GM12878 (cell line): ENCODE results near the gene POLN. TPM values are rescaled to one million over a fixed set of nuclear protein-coding genes. Genes with fewer than 3 reads are reported as not detected.

ENCODE experiments used
- FOXK2 ChIP-seq: fragments of 450-650 bp; IDR thresholded peaks from 2 replicates; pipeline ENCODE4 v1.6.1; 2017; ENCODE audit warnings: mild to moderate bottlenecking, moderate library complexity
- GABPA ChIP-seq: IDR thresholded peaks from 2 replicates; pipeline ENCODE4 v1.6.1; 2014; ENCODE audit warnings: antibody characterized with exemption, low read depth, mild to moderate bottlenecking, inconsistent platforms
- NRF1 ChIP-seq: conservative IDR thresholded peaks from 2 replicates; pipeline ENCODE4 v1.6.1; 2011; ENCODE audit warnings: mild to moderate bottlenecking, low read depth, low read length, improper control_type of control experiment
- POLR2AphosphoS2 ChIP-seq: IDR thresholded peaks from 2 replicates; pipeline ENCODE4 v1.6.1; 2011; ENCODE audit warnings: low read depth, mild to moderate bottlenecking, low read length, improper control_type of control experiment, moderate library complexity
- POU2F2 ChIP-seq: IDR thresholded peaks from 3 replicates; pipeline ENCODE4 v1.6.1; 2011; ENCODE audit warnings: low read depth, mild to moderate bottlenecking, low read length, borderline replicate concordance
- RAD51 ChIP-seq: fragments of 450-650 bp; IDR thresholded peaks from 2 replicates; pipeline ENCODE4 v1.6.1; 2016; ENCODE audit warnings: moderate library complexity, mild to moderate bottlenecking, inconsistent platforms
- RUNX3 ChIP-seq: IDR thresholded peaks from 2 replicates; pipeline ENCODE4 v1.6.1; 2012; ENCODE audit warnings: low read length, inconsistent platforms
- ZNF274 ChIP-seq: IDR thresholded peaks from one replicate; pipeline ENCODE4 v1.8.0; 2011; ENCODE audit not compliant: insufficient read length, insufficient read depth
- ZNF384 ChIP-seq: IDR thresholded peaks from 2 replicates; pipeline ENCODE4 v1.6.1; 2012; ENCODE audit warnings: low read depth, mild to moderate bottlenecking, low read length, improper control_type of control experiment, borderline replicate concordance
- ZNF622 ChIP-seq: fragments of 450-650 bp; IDR thresholded peaks from 2 replicates; pipeline ENCODE4 v1.6.1; 2017; ENCODE audit warnings: mild to moderate bottlenecking, inconsistent platforms
- polyA plus RNA-seq, 11 experiments: library from polyadenylated mRNA; depleted of rRNA in 4 of 11; unstranded in 6 of 11; stranded (reverse) in 5 of 11; fragments of >200 nt; fragmentation: Nextera tagmentation in 4 of 11; fragmentation: Illumina TruSeq in 1 of 11; extraction: Ambion mirVana in 4 of 11; extraction: Trizol in 1 of 11; gene quantifications; 1 replicate in 1 of 11; 2 replicates in 10 of 11; pipeline versions ENCODE4 v1.2.1 to v1.2.3, GENCODE V29; 2011 to 2016; ENCODE audit warnings: inconsistent platforms in 2 of 11, missing spikeins in 2 of 11, low read depth in 1 of 11
- total RNA-seq, 4 experiments: library from RNA; depleted of rRNA in 3 of 4; stranded (reverse); fragments of >200 nt in 3 of 4; fragmentation: Illumina TruSeq in 1 of 4; extraction: Trizol in 1 of 4; gene quantifications; 2 replicates each; pipeline versions ENCODE4 v1.2.1 to v1.2.3, GENCODE V29; 2013 to 2021
- TF ChIP-seq, protein P1 (sequence below): fragments of 450-650 bp; IDR thresholded peaks from 2 replicates; pipeline ENCODE4 v1.6.1; 2017; ENCODE audit warnings: mild to moderate bottlenecking, moderate library complexity
- TF ChIP-seq, protein P2 (sequence below): fragments of 450-650 bp; IDR thresholded peaks from 2 replicates; pipeline ENCODE4 v1.6.1; 2018; ENCODE audit warnings: mild to moderate bottlenecking, low read depth, moderate library complexity; ENCODE audit not compliant: partially characterized antibody
- TF ChIP-seq, protein P3 (sequence below): IDR thresholded peaks from 2 replicates; pipeline ENCODE4 v1.6.1; 2011; ENCODE audit warnings: mild to moderate bottlenecking, low read depth, low read length, moderate library complexity; ENCODE audit not compliant: insufficient replicate concordance
- TF ChIP-seq, protein P4 (sequence below), 3 experiments: IDR thresholded peaks in 2 of 3; conservative IDR thresholded peaks in 1 of 3; 2 replicates each; pipeline ENCODE4 v1.5.1; 2011; ENCODE audit warnings: low read depth in 3 of 3, low read length in 3 of 3, mild to moderate bottlenecking in 3 of 3, control low read depth in 2 of 3, moderate library complexity in 2 of 3, inconsistent platforms in 1 of 3, mixed read lengths in 1 of 3; ENCODE audit not compliant: control insufficient read depth in 2 of 3, insufficient read depth in 1 of 3; ENCODE audit errors: extremely low read depth in 1 of 3
- TF ChIP-seq, protein P5 (sequence below): fragments of 450-650 bp; IDR thresholded peaks from 2 replicates; pipeline ENCODE4 v1.6.1; 2017; ENCODE audit warnings: borderline replicate concordance

The POLN gene
- total and polyA plus RNA-seq, 10 of the 15 experiments (the other 5 are each of a cell fraction or from before 2014, with no cell fraction given), result 0.09 to 2.0 (median 0.95) TPM; not detected in 1

DNA sequence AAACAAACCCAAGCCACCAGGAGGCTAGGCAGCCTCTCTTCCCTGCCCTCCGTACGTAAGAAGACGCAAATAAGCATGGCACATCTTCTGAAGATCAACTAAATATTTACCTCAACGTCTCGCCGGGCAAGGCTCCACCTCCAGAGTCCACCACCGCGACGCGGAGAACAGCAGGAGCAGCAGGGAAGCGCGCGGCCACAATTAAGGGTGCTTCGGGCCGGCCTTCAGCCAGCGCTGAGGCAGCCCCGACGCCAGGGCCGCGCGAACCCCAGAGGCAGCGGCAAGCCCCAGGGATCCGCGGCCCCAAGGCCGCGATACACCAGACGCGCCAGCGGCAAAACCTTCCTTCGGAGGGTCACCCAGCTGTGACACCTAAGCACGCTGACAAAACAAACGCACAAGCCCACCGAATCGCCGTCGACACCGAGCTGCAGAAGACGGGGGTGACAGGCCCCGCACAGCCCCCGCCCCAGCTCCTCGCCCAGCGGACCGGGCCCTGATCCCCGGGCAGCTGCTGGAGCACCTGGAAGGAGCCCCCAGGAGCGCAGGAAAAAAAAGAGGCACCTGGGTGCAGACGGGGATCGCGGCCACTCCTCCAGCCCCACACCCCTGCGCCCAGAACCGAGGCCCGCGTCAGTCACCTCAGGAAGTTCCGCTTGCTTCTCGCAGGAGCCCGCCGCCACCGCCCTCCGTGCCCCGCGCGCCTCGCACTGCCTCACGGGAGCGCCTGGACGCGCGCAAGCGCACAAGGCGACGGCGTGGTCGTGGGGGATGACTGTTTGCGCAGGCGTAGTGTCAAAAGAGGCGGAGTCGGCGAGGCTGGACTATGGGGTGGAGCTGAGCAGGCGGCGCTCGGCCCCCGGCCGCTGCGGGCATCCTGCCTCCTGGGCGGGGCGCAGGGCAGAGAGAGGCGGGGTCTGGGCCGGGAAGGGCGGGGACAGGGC, at the start of gene POLN, which contains the start of gene HAUS3 (continued):
- TF ChIP-seq, protein P1, sequence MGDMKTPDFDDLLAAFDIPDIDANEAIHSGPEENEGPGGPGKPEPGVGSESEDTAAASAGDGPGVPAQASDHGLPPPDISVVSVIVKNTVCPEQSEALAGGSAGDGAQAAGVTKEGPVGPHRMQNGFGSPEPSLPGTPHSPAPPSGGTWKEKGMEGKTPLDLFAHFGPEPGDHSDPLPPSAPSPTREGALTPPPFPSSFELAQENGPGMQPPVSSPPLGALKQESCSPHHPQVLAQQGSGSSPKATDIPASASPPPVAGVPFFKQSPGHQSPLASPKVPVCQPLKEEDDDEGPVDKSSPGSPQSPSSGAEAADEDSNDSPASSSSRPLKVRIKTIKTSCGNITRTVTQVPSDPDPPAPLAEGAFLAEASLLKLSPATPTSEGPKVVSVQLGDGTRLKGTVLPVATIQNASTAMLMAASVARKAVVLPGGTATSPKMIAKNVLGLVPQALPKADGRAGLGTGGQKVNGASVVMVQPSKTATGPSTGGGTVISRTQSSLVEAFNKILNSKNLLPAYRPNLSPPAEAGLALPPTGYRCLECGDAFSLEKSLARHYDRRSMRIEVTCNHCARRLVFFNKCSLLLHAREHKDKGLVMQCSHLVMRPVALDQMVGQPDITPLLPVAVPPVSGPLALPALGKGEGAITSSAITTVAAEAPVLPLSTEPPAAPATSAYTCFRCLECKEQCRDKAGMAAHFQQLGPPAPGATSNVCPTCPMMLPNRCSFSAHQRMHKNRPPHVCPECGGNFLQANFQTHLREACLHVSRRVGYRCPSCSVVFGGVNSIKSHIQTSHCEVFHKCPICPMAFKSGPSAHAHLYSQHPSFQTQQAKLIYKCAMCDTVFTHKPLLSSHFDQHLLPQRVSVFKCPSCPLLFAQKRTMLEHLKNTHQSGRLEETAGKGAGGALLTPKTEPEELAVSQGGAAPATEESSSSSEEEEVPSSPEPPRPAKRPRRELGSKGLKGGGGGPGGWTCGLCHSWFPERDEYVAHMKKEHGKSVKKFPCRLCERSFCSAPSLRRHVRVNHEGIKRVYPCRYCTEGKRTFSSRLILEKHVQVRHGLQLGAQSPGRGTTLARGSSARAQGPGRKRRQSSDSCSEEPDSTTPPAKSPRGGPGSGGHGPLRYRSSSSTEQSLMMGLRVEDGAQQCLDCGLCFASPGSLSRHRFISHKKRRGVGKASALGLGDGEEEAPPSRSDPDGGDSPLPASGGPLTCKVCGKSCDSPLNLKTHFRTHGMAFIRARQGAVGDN, result peak; percentile 57; the same call in 1 of the 2 replicates
- TF ChIP-seq POLR2AphosphoS2 (peak; percentile 55; the same call in 1 of the 2 replicates), ZNF274 (no peak), POU2F2 (no peak), ZNF622 (no peak), GABPA (no peak), RAD51 (no peak), RUNX3 (no peak; the same call in 1 of the 2 replicates), NRF1 (peak; percentile 92), ZNF384 (no peak), FOXK2 (no peak)
- TF ChIP-seq, protein P2, sequence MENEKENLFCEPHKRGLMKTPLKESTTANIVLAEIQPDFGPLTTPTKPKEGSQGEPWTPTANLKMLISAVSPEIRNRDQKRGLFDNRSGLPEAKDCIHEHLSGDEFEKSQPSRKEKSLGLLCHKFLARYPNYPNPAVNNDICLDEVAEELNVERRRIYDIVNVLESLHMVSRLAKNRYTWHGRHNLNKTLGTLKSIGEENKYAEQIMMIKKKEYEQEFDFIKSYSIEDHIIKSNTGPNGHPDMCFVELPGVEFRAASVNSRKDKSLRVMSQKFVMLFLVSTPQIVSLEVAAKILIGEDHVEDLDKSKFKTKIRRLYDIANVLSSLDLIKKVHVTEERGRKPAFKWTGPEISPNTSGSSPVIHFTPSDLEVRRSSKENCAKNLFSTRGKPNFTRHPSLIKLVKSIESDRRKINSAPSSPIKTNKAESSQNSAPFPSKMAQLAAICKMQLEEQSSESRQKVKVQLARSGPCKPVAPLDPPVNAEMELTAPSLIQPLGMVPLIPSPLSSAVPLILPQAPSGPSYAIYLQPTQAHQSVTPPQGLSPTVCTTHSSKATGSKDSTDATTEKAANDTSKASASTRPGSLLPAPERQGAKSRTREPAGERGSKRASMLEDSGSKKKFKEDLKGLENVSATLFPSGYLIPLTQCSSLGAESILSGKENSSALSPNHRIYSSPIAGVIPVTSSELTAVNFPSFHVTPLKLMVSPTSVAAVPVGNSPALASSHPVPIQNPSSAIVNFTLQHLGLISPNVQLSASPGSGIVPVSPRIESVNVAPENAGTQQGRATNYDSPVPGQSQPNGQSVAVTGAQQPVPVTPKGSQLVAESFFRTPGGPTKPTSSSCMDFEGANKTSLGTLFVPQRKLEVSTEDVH, result no peak
- TF ChIP-seq, protein P3, sequence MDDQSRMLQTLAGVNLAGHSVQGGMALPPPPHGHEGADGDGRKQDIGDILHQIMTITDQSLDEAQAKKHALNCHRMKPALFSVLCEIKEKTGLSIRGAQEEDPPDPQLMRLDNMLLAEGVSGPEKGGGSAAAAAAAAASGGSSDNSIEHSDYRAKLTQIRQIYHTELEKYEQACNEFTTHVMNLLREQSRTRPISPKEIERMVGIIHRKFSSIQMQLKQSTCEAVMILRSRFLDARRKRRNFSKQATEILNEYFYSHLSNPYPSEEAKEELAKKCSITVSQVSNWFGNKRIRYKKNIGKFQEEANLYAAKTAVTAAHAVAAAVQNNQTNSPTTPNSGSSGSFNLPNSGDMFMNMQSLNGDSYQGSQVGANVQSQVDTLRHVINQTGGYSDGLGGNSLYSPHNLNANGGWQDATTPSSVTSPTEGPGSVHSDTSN, result peak; percentile 33
- TF ChIP-seq, protein P4, sequence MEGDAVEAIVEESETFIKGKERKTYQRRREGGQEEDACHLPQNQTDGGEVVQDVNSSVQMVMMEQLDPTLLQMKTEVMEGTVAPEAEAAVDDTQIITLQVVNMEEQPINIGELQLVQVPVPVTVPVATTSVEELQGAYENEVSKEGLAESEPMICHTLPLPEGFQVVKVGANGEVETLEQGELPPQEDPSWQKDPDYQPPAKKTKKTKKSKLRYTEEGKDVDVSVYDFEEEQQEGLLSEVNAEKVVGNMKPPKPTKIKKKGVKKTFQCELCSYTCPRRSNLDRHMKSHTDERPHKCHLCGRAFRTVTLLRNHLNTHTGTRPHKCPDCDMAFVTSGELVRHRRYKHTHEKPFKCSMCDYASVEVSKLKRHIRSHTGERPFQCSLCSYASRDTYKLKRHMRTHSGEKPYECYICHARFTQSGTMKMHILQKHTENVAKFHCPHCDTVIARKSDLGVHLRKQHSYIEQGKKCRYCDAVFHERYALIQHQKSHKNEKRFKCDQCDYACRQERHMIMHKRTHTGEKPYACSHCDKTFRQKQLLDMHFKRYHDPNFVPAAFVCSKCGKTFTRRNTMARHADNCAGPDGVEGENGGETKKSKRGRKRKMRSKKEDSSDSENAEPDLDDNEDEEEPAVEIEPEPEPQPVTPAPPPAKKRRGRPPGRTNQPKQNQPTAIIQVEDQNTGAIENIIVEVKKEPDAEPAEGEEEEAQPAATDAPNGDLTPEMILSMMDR (IDR thresholded peaks at IDR 0.05 in 2 of 3, conservative IDR thresholded peaks at IDR 0.05 in 1 of 3; ENCODE audit: control insufficient read depth in 2 of 3, extremely low read depth in 1 of 3, insufficient read depth in 1 of 3, low read depth in 3 of 3, low read length in 3 of 3), result no peak
- TF ChIP-seq, protein P5, sequence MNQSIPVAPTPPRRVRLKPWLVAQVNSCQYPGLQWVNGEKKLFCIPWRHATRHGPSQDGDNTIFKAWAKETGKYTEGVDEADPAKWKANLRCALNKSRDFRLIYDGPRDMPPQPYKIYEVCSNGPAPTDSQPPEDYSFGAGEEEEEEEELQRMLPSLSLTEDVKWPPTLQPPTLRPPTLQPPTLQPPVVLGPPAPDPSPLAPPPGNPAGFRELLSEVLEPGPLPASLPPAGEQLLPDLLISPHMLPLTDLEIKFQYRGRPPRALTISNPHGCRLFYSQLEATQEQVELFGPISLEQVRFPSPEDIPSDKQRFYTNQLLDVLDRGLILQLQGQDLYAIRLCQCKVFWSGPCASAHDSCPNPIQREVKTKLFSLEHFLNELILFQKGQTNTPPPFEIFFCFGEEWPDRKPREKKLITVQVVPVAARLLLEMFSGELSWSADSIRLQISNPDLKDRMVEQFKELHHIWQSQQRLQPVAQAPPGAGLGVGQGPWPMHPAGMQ, result no peak
